Measurements from ENCODE around the gene ADARB2. TPM values are rescaled to one million over a fixed set of nuclear protein-coding genes. Genes with fewer than 3 reads are reported as not detected.

The ADARB2 gene
- total RNA-seq, 4 donors from 2014 or later, result 1.3 to 5.4 (median 1.8) TPM

DNA sequence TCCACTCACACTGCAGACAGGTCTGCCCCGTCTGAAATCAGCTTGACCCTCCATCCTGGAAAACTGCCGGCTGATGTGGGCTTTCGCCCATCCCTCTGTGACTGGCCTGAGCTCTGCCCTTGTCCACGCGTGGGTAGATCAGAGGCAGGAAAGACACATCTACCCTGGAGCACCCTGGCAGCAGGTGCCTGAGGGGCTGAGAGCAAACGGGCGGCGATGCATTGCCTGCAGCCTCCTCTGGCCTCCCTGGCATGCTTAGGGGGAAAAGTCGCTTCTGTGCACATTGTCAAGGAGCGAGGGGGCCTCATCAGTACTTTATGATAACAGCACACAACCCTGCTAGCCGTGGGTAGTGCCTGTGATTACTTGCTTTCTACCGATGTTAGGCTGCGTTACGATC, 109.4 kb downstream of the ADARB2 start:
- H3K4me1 ChIP-seq, result no peaks in the 10 kb centered on the region
- peaks cover 0 to 21% (median 0%) of the 10 kb centered on the region in 3 donors for H3K9me3 ChIP-seq
- ATAC-seq, result no peak
- peaks cover 28% of the 10 kb centered on the region for H3K27me3 ChIP-seq
- H3K4me3 ChIP-seq, result no peak overlapping the region
- H3K36me3 ChIP-seq, result no peaks in the 10 kb centered on the region
- 60 to 86% methylated on average over 5 to 8 of the region's 14 CpGs for WGBS, 2 donors (ENCODE audit: low coverage in 1 of 2)
- H3K27ac ChIP-seq, result no peak overlapping the region
- TF ChIP-seq POLR2A (IDR thresholded peaks at IDR 0.05) (no peak), EP300 (IDR thresholded peaks at IDR 0.05) (no peak), POLR2AphosphoS5 (IDR thresholded peaks at IDR 0.05) (no peak)
- TF ChIP-seq, protein P1, sequence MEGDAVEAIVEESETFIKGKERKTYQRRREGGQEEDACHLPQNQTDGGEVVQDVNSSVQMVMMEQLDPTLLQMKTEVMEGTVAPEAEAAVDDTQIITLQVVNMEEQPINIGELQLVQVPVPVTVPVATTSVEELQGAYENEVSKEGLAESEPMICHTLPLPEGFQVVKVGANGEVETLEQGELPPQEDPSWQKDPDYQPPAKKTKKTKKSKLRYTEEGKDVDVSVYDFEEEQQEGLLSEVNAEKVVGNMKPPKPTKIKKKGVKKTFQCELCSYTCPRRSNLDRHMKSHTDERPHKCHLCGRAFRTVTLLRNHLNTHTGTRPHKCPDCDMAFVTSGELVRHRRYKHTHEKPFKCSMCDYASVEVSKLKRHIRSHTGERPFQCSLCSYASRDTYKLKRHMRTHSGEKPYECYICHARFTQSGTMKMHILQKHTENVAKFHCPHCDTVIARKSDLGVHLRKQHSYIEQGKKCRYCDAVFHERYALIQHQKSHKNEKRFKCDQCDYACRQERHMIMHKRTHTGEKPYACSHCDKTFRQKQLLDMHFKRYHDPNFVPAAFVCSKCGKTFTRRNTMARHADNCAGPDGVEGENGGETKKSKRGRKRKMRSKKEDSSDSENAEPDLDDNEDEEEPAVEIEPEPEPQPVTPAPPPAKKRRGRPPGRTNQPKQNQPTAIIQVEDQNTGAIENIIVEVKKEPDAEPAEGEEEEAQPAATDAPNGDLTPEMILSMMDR (IDR thresholded peaks at IDR 0.05), result no peak

DNA sequence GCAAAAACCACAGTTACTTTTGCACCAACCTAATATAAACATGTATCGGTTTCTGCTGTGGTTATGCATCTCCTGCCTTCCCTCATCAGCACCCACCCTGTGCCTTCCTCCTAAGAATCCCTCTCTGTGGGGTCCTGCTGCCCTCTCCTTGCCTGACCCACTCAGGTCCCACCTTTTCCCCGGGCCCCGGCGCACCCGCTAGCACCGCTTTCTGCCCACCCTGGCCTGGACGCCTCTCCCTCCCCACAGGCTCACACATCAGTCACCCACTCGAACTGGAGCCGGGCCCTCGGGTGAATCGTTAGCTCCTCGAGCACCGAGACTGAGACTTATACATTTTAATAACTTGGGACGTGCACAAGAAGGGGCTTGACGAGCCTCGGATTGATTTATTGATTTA, 110.5 kb downstream of the ADARB2 start:
- Histone ChIP-seq H3K9me3 (peaks cover 0 to 16% (median 0%) of the 10 kb centered on the region in 3 donors), H3K4me3 (no peak overlapping the region), H3K36me3 (no peaks in the 10 kb centered on the region), H3K27ac (no peak overlapping the region), H3K27me3 (peaks cover 18% of the 10 kb centered on the region), H3K4me1 (no peaks in the 10 kb centered on the region)
- no peak for TF ChIP-seq POLR2AphosphoS5 (IDR thresholded peaks at IDR 0.05)
- TF ChIP-seq EP300 (IDR thresholded peaks at IDR 0.05), result no peak
- TF ChIP-seq, protein P1 (IDR thresholded peaks at IDR 0.05), result no peak
- no peak for TF ChIP-seq POLR2A (IDR thresholded peaks at IDR 0.05)
- no peak for ATAC-seq
- 87 to 90% methylated on average over 5 to 9 of the region's 16 CpGs for WGBS, 2 donors (ENCODE audit: low coverage in 1 of 2)

DNA sequence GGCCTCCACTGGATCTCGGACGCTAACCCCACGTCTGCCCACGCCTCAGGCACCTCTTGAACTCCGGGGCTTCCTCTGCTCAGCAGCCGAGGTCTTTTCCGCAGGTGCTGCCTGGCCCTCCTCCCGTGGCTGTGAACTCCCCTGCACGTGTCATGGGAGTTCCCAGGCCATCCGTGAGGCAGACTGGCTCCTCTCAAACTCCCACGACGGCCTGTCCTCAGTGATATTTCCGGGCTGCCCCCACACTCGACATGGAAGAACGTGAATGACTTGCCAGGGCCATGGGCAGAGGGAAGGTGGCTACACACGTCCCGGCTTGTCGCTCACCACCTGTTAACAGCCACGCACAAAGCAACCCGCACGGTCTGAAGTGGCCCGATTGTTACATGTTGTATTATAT, 110.9 kb downstream of the ADARB2 start:
- 73 to 87% methylated on average over 14 to 17 of the region's 22 CpGs for WGBS, 2 donors (ENCODE audit: low coverage in 1 of 2)
- Histone ChIP-seq H3K36me3 (no peaks in the 10 kb centered on the region), H3K4me1 (no peaks in the 10 kb centered on the region), H3K27me3 (peaks cover 16% of the 10 kb centered on the region), H3K9me3 (peaks cover 0 to 16% (median 0%) of the 10 kb centered on the region in 3 donors), H3K4me3 (no peak overlapping the region), H3K27ac (no peak overlapping the region)
- TF ChIP-seq POLR2AphosphoS5 (IDR thresholded peaks at IDR 0.05) (no peak), EP300 (IDR thresholded peaks at IDR 0.05) (no peak), POLR2A (IDR thresholded peaks at IDR 0.05) (no peak)
- TF ChIP-seq, protein P1 (IDR thresholded peaks at IDR 0.05), result no peak
- no peak for ATAC-seq

DNA sequence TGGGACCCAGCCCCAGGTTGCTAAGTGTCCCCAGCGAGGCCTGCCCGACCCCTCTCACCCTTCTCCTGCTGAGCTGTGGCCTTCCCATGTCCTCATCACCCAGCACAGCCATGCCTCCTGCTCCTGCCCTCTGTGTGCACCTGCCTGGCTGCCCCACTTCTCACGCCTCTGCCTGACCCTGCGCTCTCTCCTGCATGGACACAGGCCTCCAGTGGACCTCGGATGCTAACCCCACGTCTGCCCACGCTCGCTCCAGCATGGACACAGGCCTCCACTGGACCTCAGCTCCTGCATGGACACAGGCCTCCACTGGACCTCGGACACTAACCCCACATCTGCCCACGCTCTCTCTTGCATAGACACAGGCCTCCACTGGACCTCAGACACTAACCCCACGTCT, 111.6 kb downstream of the ADARB2 start:
- Histone ChIP-seq H3K27me3 (peaks cover 11% of the 10 kb centered on the region), H3K4me3 (no peak overlapping the region), H3K9me3 (peaks cover 0 to 16% (median 0%) of the 10 kb centered on the region in 3 donors), H3K27ac (no peak overlapping the region), H3K4me1 (no peaks in the 10 kb centered on the region), H3K36me3 (no peaks in the 10 kb centered on the region)
- 29 to 86% methylated on average over 1 to 5 of the region's 11 CpGs for WGBS, 2 donors (ENCODE audit: low coverage in 1 of 2)
- TF ChIP-seq EP300 (IDR thresholded peaks at IDR 0.05) (no peak), POLR2A (IDR thresholded peaks at IDR 0.05) (no peak), POLR2AphosphoS5 (IDR thresholded peaks at IDR 0.05) (no peak)
- TF ChIP-seq, protein P1 (IDR thresholded peaks at IDR 0.05), result no peak
- ATAC-seq, result no peak

DNA sequence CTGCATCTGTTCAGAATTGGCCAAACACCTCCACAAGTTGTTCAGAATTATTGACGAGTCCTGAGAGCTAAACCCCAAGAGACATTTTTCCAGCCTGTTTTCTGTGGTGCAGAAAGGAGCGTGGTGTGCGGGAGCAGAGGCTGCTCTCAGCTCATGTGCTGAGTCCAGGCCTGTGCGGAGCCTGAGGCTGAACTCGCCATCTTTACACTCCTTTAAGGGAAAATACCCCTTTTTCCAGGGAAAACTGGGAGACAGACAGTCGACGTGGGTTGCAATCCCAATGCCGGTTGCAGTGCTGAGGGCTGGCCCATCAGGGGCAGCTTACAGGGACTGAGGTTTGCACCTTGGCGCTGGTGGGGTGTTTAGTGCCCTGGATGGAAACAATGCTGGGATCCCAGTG, 112.2 kb downstream of the ADARB2 start:
- WGBS, 2 donors (ENCODE audit: low coverage in 1 of 2), result 78 to 84% methylated on average over 3 to 9 of the region's 9 CpGs
- Histone ChIP-seq H3K36me3 (no peaks in the 10 kb centered on the region), H3K4me1 (no peaks in the 10 kb centered on the region), H3K4me3 (no peak overlapping the region), H3K9me3 (peaks cover 0 to 16% (median 0%) of the 10 kb centered on the region in 3 donors), H3K27me3 (peaks cover 5% of the 10 kb centered on the region), H3K27ac (no peak overlapping the region)
- ATAC-seq, result no peak
- TF ChIP-seq POLR2A (IDR thresholded peaks at IDR 0.05), result no peak
- TF ChIP-seq POLR2AphosphoS5 (IDR thresholded peaks at IDR 0.05), result no peak
- TF ChIP-seq EP300 (IDR thresholded peaks at IDR 0.05), result no peak
- TF ChIP-seq, protein P1 (IDR thresholded peaks at IDR 0.05), result no peak
